Measurements from ENCODE around the gene TPRG1.

TPRG1 gene

DNA sequence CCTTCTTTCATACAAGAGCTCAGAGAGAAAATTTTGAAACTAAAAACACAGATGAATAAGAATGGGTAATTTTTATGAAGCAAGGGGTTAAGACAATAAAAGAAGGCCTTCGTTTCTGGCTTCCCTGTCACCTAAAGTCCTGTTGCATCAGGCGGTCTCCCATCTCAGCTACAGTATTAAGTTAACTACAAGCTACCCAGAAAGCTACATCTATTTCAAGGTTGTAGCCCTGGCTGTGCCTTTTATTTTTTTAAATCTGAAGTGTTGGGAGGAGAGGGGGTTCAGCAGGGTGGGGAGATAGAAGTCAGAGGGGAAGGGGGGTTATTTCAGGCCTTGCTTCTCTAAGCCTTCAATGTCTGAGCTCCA, 183.3 kb downstream of the TPRG1 start:
- DNase-seq (ENCODE audit: low read depth in 3 of 3), result no peak

DNA sequence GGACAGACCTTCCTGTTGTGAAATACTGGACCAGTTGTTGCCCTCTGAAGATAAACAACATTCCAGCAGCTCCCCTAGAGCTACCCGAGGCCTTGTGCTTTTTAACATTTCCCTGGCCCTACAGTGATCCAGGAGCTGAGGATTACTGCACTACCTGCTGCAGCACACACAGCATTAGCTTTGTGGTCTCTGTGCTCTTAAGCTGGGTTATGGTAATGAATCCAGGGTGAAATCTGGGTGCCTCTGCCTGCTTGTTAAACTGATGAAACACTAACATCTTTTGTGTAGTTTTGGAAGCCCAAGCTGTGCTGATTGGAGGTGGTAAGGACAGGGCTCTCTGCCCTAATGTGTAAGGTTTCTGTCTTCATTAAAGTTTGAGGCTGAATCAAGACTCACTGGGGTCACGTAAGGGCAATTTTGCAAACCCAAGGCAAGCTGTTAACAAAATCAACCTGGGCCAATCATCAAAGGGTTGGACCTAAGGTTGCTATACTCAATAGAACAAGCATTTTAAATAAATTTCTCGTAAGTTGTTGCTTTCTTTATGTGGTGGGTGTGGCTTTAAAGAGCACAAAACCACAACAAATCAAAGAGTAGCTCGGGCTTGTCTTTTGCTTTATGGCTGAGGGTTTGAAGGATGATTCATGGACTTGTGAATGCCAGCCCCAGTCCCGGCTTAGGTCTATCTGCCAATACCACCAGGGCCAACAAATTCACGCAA, 183.9 kb downstream of the TPRG1 start:
- peak in 1 of 3 experiments; percentile 14 for DNase-seq (ENCODE audit: low read depth in 3 of 3)

DNA sequence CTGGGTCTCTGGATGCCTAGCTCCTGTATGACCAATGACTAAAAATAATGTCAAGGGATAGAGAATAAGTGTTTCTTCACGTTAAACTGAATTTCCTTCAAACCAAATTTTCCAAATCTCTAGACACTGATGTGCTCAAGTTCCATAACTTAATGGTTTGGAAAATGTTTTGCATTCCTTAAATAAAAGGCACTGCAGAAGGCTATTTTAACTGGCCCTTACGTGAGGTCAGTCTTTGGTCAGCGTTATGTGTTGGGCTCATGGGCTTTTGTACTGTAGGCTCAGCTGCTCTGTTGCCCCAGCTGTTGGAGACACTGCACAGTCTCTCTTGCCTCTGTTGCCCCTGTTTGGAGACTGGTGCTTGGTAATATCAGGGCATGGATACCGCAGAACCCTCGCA, 188.5 kb downstream of the TPRG1 start:
- no peak for DNase-seq (ENCODE audit: low read depth in 3 of 3)

DNA sequence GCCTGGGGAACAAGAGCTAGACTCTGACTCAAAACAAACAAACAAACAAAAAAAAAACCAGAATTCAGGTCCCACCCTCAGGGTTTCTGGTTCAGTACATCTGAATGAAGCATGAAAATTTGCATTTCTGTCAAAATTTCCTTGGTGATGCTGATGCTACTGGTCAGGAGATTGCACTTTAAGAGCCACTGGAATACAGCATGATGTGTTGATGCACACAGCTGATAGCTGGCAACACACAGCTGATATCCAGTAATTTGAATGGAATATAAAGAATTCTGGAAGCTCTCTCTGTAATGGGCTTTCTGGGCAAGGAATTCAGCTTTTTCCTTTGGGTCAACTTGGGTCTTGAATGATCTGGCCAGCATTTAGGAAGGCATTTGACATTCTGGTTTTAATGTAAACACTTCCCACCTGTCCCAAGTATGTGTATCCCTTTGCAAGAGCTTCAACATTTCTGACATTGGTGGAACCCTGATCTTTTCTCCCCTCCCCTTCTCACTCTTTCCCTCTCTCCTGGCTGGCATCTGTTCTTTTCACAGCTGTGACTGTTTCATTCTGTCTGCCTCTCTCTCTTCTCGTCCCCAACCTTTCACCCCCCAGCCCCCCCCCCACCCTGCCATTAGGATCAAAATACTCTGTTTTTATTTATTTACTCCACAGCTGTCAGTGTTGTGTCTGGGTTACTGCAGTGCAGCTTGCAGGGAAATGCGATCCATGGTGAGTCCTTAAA, 189.5 kb downstream of the TPRG1 start:
- no peak for DNase-seq (ENCODE audit: low read depth in 3 of 3)

DNA sequence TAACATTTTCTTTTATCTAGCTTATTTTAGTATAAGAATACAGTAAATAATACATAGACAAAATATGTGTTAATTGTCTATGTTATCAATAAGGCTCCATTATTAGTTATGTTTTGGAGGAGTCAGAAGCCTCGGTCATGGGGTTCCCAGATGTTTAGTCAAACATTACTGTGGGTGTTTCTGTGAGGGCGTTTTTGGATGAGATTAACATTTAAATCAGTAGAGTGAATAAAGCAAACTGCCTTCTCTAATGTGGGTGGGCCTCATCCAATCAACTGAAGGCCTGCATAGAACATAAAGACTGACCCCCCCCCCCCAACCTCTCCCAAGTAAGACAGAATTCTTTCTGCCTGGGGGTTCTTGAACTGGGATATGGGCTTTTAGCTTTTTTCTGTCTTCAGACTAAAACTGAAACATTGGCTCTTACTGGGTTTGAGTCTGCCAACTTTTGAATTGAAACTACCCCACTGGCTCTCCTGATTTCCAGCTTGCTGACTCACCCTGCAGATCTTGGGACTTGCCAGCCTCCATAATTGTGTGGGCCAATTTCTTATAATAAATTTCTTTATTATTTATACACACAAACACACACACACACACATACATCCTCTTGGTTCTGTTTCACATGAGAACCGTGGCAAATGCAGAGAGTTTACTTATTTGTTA, 192.0 kb downstream of the TPRG1 start:
- DNase-seq (ENCODE audit: low read depth in 3 of 3), result no peak

DNA sequence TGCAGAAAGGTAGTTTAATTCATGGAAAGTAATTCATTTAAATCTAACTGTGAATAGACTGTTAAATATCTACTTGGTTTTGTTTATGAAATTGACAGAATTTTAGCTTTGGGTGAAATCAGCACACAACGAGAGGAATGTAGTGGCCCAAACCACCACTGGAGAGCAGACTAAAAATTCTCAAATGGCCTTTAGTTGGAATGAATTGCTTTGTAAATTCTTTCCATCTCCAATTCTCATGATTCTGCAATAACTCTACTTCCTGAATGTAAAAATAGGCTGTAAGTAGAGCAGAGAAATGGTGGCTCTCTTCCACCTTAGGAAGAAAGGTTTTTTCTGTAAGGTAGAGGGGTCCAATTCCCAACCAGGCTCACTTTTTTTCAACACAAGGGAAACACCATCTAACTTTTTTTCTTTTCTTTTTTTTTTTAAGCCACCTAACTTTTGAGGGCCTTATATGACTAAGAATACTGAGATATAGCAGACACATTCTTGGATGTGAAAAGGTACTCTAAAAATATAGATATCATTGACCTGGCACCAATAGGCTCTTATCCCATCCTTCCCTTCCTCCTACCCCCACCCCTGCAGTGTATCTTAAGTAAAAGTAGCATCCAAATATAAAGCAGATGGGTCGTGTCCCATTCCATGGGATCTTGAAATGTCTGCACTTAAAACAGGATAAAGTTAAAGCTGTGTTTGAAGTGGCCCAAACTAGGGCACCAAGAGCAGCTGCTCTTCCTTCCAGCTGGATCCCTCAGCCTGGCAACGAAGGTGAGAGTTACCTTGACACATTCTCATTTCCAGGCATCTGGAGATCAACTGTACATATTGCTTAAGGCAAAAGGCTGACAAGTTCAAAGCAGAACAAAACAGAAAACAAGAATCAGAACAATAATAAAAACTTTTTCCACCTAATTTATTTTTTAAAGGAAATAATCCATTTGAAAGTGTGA, 194.1 kb downstream of the TPRG1 start:
- no peak for DNase-seq (ENCODE audit: low read depth in 3 of 3)

DNA sequence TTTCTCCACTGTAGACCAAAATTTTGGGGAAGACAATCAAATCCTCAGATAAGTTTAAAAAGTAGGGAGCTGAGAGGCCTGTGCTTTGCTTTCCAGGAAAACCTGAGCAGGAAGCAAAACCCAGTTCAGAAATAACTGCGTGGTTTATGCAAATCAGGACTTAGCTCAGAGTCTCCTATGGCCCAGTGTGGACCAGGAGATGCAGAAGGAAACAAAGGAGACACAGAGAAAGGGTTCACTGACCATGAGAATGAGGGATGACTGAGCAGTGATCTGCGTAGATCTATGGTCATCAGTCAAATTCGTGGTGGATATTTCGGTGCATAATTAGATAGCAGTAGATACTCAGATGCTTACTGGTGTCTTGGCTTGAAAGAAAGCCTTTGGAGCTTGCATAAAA, 196.6 kb downstream of the TPRG1 start:
- DNase-seq (ENCODE audit: low read depth in 3 of 3), result no peak

DNA sequence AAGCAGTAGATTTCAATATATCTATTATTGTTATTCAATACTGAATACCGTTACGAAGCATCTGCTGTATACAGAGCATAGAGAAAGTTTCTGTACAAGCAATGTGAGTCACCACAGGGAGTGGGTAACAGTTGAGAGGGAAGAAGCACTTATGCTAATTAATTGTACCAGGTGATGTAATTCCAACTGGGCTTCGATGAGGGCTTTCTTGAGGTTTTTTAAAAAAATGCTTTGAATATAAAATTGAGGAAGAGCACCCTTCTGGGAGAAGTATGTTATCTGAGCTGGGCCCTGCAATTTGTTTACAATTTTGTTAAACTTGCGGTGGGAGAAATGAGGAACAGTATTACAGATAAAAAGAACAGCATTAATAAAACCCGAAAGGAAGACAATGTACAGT, 197.9 kb downstream of the TPRG1 start:
- DNase-seq (ENCODE audit: low read depth in 3 of 3), result no peak

DNA sequence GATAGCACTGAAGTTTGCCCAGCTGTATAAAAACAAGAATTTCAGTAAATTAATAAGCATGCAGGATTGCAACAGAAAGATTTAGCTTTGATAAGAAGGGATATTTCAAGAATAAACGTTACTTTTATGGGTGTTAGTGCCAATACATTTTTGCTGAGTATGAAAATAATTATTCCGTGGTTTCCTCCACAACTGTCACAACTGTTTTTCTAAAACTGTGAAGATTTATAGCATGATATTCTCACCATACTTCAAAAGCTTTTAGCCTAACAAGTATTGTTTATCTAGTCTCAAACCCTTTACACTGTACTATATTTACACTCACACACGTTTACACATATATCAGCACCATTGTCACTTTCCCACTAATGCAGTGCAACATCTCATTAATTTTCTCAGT, 200.5 kb downstream of the TPRG1 start:
- no peak for DNase-seq (ENCODE audit: low read depth in 3 of 3)
